ENCODE measurements around the gene SREBF2. TPM values are rescaled to one million over a fixed set of nuclear protein-coding genes. Genes with fewer than 3 reads are reported as not detected.
A peak's percentile ranks its signal among the peaks of the same experiment; 100 is the strongest.

SREBF2 gene
- total and polyA plus RNA-seq, 9 of the 15 experiments (the other 6 are each of a cell fraction or from before 2014, with no cell fraction given): 1.1 to 84.2 (median 26.9) TPM

GRCh38 chr22:41821471-41822316 lies 11.2 kb upstream of the SREBF2 start:
- POLR2A ChIA-PET: interaction anchor here (0.5 to 0.7 kb wide), 2 partner anchors 13 to 15 kb away, joined by 3 read pairs; no protein-coding TSS in a partner anchor
- no peak overlapping the region for H3K4me2 ChIP-seq (ENCODE audit: insufficient read depth, low read length)
- intact Hi-C loops (cut with micrococcal nuclease): loop anchor here (5.0 kb wide), 1 partner anchor 121 kb away; no protein-coding TSS in a partner anchor

More at GRCh38 chr22:41821471-41822316, 11.2 kb upstream of the SREBF2 start:
- WGBS (ENCODE audit: insufficient coverage, low coverage, missing lambda C conversion rate): 54% methylated on average over 9 of the region's 12 CpGs
- H3K9me1 ChIP-seq (ENCODE audit: control insufficient read depth, insufficient read depth, low read length): no peaks in the 10 kb centered on the region
- ATAC-seq: no peak
- H2AFZ ChIP-seq (ENCODE audit: low read depth, low read length): no peak overlapping the region
- in situ Hi-C loops (cut with MboI): no loop called here
- peaks cover 13 to 18% of the 10 kb centered on the region in 2 experiments; a peak in 4 of 5 replicates for H3K4me1 ChIP-seq (replicated peaks in 1 of 2; ENCODE audit: control insufficient read depth in 2 of 2, insufficient read depth in 2 of 2, low read length in 2 of 2)
- no peak for FAIRE-seq
- H3K79me2 ChIP-seq (ENCODE audit: control insufficient read depth, insufficient read depth, low read length): no peaks in the 10 kb centered on the region
- H3K4me3 ChIP-seq: no peak overlapping the region
- H3K9ac ChIP-seq (ENCODE audit: insufficient read depth in 1 of 2, low read depth in 2 of 2, low read length in 2 of 2): peak overlapping the region in 1 of 2 experiments; percentile 31; a peak in 2 of 4 replicates
- H3K27me3 ChIP-seq (ENCODE audit: control insufficient read depth in 2 of 2, insufficient read depth in 2 of 2, low read length in 2 of 2): no peaks in the 10 kb centered on the region
- TF ChIP-seq ZNF280A (IDR thresholded peaks at IDR 0.05; ENCODE audit: low read depth, partially characterized antibody) (no peak), ARNT (IDR thresholded peaks at IDR 0.05) (no peak), MAFF (IDR thresholded peaks at IDR 0.05; ENCODE audit: low read length) (no peak), PRDM10 (IDR thresholded peaks at IDR 0.05; ENCODE audit: partially characterized antibody) (peak; percentile 64), FOXJ3 (CRISPR knock-in tag; IDR thresholded peaks at IDR 0.05) (no peak)
- CTCF ChIA-PET (ENCODE audit: low intra/inter-chr PET ratio): interaction anchor here (0.8 to 1.4 kb wide), 2 partner anchors 119 kb away, joined by 3 to 16 read pairs; no protein-coding TSS in a partner anchor
- H3K36me3 ChIP-seq (ENCODE audit: control insufficient read depth, insufficient read depth, low read length): peaks cover 39% of the 10 kb centered on the region; the same call in 2 of the 3 replicates
- no peak for DNase-seq (ENCODE audit: extremely low read depth in 1 of 4, low spot score in 3 of 4)
- no peaks in the 10 kb centered on the region for H3K9me3 ChIP-seq (replicated peaks; ENCODE audit: control insufficient read depth, insufficient read depth, low read depth, low read length)
- H3K27ac ChIP-seq (ENCODE audit: extremely low read depth, low read depth, low read length): no peak overlapping the region; the same call in 2 of the 3 replicates
- no TSS peak for BruUV-seq (replicated peaks)
- no peaks in the 10 kb centered on the region for H4K20me1 ChIP-seq (replicated peaks; ENCODE audit: control insufficient read depth, insufficient read depth, low read length)
